ENCODE data around the gene ZWILCH. TPM values are rescaled to one million over a fixed set of nuclear protein-coding genes. Genes with fewer than 3 reads are reported as not detected.

ZWILCH gene
- total RNA-seq, 3 donors from 2014 or later (not counting 1 experiment from before 2014, with no cell fraction given): 8.7 to 9.9 (median 9.7) TPM

- Mint-ChIP-seq H3K4me1 (peaks cover 7% of the 10 kb centered on the region in 2 donors), H3K27me3 (ENCODE audit: low read depth in 2 of 2) (no peaks in the 10 kb centered on the region), H3K36me3 (no peaks in the 10 kb centered on the region), H3K4me3 (no peak overlapping the region), H3K27ac (no peak overlapping the region), H3K9me3 (no peaks in the 10 kb centered on the region)
- Histone ChIP-seq H3K4me3 (ENCODE audit: low read length) (no peak overlapping the region), H3K36me3 (ENCODE audit: control insufficient read depth, insufficient read depth, low read length) (no peaks in the 10 kb centered on the region), H3K9me3 (ENCODE audit: control insufficient read depth, insufficient read depth, low read length) (no peaks in the 10 kb centered on the region), H3K27me3 (ENCODE audit: control insufficient read depth, insufficient read depth, low read length) (no peaks in the 10 kb centered on the region), H3K4me1 (ENCODE audit: control insufficient read depth, insufficient read depth, low read length) (peaks cover 6% of the 10 kb centered on the region), H3K27ac (ENCODE audit: low read length) (no peak overlapping the region)
- intact Hi-C loops (cut with micrococcal nuclease): no loop called here
- TF ChIP-seq, protein P1, sequence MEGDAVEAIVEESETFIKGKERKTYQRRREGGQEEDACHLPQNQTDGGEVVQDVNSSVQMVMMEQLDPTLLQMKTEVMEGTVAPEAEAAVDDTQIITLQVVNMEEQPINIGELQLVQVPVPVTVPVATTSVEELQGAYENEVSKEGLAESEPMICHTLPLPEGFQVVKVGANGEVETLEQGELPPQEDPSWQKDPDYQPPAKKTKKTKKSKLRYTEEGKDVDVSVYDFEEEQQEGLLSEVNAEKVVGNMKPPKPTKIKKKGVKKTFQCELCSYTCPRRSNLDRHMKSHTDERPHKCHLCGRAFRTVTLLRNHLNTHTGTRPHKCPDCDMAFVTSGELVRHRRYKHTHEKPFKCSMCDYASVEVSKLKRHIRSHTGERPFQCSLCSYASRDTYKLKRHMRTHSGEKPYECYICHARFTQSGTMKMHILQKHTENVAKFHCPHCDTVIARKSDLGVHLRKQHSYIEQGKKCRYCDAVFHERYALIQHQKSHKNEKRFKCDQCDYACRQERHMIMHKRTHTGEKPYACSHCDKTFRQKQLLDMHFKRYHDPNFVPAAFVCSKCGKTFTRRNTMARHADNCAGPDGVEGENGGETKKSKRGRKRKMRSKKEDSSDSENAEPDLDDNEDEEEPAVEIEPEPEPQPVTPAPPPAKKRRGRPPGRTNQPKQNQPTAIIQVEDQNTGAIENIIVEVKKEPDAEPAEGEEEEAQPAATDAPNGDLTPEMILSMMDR (IDR thresholded peaks at IDR 0.05): no peak
- no peak for ATAC-seq
- 97% methylated on average over 9 of the region's 9 CpGs for WGBS (ENCODE audit: insufficient coverage)
- DNase-seq: no peak
Observed at GRCh38 chr15:66569461-66570137, 64.5 kb downstream of the ZWILCH start.

- TF ChIP-seq, protein P1 (IDR thresholded peaks at IDR 0.05): no peak
- ATAC-seq: no peak
Observed at GRCh38 chr15:66570327-66570726, 65.2 kb downstream of the ZWILCH start.

DNA sequence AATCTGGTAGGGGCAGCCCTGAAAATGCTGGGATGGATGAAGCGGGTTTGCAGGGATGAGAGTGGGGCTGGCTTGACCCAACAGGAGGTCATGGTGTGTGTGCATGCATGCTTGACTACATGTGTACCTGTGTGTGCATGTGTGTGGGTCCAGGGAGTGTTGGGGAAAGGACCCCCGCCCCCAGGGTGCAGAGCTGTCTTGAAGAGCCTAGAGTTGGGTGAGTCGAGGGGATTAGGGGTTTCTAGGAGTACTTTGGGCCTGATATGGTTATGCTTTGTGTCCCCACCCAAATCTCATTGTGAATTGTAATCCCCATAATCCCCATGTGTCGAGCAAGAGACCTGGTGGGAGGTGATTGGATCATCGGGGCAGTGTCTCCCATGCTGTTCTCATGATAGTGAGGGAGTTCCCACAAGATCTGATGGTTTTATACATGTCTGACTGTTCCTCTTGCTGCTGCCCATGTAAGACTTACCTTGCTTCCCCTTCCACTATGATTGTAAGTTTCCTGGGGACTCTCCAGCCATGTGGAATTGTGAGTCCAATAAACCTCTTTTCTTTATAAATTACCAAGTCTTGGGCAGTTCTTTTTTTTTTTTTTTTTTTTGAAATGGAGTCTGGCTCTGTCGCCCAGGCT is 65.8 kb downstream of the ZWILCH start:
- 88% methylated on average over 4 of the region's 6 CpGs for WGBS (ENCODE audit: insufficient coverage)
- ATAC-seq (no peak), DNase-seq (no peak)
- Mint-ChIP-seq H3K4me3 (no peak overlapping the region), H3K4me1 (peaks cover 7% of the 10 kb centered on the region in 2 donors), H3K36me3 (no peaks in the 10 kb centered on the region), H3K27me3 (ENCODE audit: low read depth in 2 of 2) (no peaks in the 10 kb centered on the region), H3K27ac (no peak overlapping the region), H3K9me3 (no peaks in the 10 kb centered on the region)
- peaks cover 6% of the 10 kb centered on the region for H3K4me1 ChIP-seq (ENCODE audit: control insufficient read depth, insufficient read depth, low read length)
- H3K4me3 ChIP-seq (ENCODE audit: low read length): no peak overlapping the region
- TF ChIP-seq, protein P1 (IDR thresholded peaks at IDR 0.05): no peak
- H3K36me3 ChIP-seq (ENCODE audit: control insufficient read depth, insufficient read depth, low read length): no peaks in the 10 kb centered on the region
- intact Hi-C loops (cut with micrococcal nuclease): no loop called here
- no peaks in the 10 kb centered on the region for H3K27me3 ChIP-seq (ENCODE audit: control insufficient read depth, insufficient read depth, low read length)
- H3K27ac ChIP-seq (ENCODE audit: low read length): no peak overlapping the region
- no peaks in the 10 kb centered on the region for H3K9me3 ChIP-seq (ENCODE audit: control insufficient read depth, insufficient read depth, low read length)

More at GRCh38 chr15:66570327-66570726, 65.2 kb downstream of the ZWILCH start:
- H3K9me3 ChIP-seq (ENCODE audit: control insufficient read depth, insufficient read depth, low read length): no peaks in the 10 kb centered on the region
- no peak overlapping the region for H3K27ac ChIP-seq (ENCODE audit: low read length)
- WGBS (ENCODE audit: insufficient coverage): 93% methylated on average over 3 of the region's 3 CpGs
- no peaks in the 10 kb centered on the region for H3K27me3 ChIP-seq (ENCODE audit: control insufficient read depth, insufficient read depth, low read length)
- Mint-ChIP-seq H3K4me1 (peaks cover 7% of the 10 kb centered on the region in 2 donors), H3K27me3 (ENCODE audit: low read depth in 2 of 2) (no peaks in the 10 kb centered on the region), H3K27ac (no peak overlapping the region), H3K4me3 (no peak overlapping the region), H3K9me3 (no peaks in the 10 kb centered on the region), H3K36me3 (no peaks in the 10 kb centered on the region)
- H3K4me3 ChIP-seq (ENCODE audit: low read length): no peak overlapping the region
- no peak for DNase-seq
- H3K4me1 ChIP-seq (ENCODE audit: control insufficient read depth, insufficient read depth, low read length): peaks cover 6% of the 10 kb centered on the region
- intact Hi-C loops (cut with micrococcal nuclease): no loop called here
- H3K36me3 ChIP-seq (ENCODE audit: control insufficient read depth, insufficient read depth, low read length): no peaks in the 10 kb centered on the region
